SH-SY5Y (cell line): ENCODE data around the gene HSPB7.

Experiments used
- GATA2 ChIP-seq: IDR thresholded peaks from 2 replicates; pipeline ENCODE4 v1.6.1; 2011; ENCODE audit warnings: mild to moderate bottlenecking, low read depth, low read length
- GATA3 ChIP-seq: IDR thresholded peaks from 2 replicates; pipeline ENCODE4 v1.6.1; 2011; ENCODE audit warnings: low read depth, mild to moderate bottlenecking, low read length, moderate library complexity

The HSPB7 gene

GRCh38 chr1:16050328-16050727 is 32.5 kb upstream of the HSPB7 start:
- no peak for TF ChIP-seq GATA2
- TF ChIP-seq GATA3: no peak

DNA sequence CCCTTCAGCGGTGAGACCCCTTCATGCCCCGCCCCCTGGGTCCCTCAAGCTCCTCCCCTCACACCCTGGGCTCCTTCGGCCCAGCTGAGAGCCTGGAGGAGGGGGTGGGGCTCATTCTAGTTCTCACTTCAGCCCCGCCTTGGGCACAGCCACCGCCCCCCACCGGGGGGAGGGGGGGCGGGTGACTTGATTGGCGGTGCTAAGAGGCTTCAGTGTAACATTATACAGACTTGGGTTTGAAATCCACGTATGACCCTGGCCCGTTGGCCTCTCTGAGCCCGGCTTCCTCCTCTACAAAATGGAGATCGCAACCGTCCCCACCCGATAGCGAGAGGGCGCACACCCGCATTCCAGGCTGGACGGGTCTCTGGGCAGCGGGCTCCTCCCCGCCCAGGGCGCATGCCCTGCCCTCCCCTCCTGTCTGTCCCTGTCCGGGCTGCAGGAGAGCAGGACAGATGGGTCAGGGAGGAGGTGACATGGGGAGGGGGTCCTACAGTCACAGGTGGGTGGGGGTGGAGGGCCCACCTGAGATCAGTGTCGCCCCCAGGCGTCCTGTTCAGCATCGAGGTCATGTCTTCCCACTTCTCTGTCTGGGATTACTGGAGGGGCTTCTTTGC is 30.8 kb upstream of the HSPB7 start:
- TF ChIP-seq GATA3 (no peak), GATA2 (no peak)

DNA sequence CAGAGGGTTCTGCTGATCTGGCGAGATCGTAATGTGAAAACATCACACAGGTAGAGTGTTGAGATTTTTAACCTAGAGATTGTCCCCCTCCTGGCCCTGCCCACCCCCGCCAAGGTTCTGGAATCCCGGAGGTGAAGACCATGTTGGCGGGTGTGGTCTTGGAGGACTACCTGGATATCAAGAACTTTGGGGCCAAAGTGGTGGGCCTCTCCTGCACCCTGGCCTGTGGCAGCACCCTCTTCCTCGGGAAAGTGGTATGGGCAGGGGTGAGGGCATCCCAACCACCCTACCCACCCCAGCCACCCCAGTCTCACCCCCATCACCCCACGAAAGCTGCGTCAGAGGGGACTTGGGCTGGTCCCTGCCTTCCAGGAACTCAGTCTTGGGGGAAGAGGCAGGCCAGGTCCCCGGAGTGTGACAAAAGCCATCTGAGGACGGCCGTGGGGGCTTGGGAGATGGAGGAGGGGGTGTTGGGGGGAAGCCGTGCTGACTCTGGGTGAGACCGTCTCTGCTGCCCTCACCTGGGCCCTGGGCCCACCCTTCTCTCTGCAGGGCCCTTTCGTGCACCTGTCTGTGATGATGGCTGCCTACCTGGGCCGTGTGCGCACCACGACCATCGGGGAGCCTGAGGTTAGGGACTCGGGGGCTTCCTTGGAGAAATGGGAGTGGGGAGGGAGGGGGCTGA is 30.1 kb upstream of the HSPB7 start:
- TF ChIP-seq GATA3 (no peak), GATA2 (no peak)

DNA sequence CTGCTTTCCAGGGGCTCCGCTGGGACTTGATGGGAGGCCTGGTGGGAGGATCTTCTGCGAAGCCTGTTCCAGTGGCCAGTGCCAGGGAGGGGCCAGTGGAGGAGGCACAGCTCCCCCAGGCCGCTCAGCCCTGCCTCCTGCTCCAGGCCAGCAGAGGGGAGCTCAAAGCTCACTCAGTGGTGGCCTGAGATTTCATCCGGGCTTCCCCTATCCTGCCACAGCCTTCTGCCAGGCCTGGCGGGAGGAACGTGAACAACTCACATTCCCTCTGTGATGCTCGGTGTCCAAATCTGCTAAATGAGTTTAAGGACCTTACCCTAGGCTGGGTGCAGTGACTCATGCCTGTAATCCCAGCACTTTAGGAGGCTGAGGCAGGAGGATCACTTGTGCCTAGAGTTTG is 29.0 kb upstream of the HSPB7 start:
- no peak for TF ChIP-seq GATA3
- TF ChIP-seq GATA2: no peak

DNA sequence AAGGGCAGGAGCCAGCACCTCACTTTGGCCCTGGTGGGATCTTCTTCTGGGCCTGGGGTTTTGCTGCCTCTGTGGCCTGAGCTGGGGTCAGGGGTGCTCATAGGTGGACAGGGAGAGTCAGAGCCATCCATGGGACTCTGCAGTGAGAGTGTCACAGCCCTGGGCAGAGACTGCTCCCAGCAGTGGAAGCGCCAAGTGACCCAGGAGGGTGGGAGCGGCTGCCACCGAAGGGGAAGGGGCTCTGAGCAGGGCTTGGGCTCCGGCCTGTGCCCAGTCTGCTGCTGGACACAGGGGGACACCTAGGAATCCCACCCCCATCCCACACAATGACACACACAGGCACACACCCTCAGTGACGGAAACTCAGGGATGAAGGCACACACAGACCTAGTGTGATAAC is 26.1 kb upstream of the HSPB7 start:
- TF ChIP-seq GATA3 (no peak), GATA2 (no peak)

DNA sequence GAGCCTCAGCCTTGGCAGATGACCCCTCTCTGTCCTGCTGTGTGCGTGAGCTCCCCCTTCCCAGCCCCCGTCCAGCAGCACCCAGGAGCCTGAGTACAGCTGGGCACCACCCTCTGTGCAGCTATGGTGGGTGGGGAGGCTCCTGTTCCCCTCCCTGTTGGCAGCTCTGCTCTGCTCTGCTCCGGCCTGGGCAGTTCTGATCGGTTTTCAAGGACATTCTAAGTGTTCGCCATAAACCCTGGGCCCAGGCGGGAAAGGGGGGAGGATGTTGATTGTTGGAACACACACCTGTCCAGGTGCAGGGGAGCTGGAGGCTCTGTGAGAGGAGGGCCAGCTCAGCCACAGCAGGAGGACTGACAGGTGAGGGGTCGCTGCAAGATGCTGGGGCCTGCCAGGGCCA is 25.7 kb upstream of the HSPB7 start, which contains the start of gene CLCNKB:
Gene CLCNKB (plus strand): TSS at position 262 of the 400 bp plus-strand sequence. CDS start 711 bp downstream, outside the sequence.
- TF ChIP-seq GATA2 (no peak), GATA3 (no peak)

DNA sequence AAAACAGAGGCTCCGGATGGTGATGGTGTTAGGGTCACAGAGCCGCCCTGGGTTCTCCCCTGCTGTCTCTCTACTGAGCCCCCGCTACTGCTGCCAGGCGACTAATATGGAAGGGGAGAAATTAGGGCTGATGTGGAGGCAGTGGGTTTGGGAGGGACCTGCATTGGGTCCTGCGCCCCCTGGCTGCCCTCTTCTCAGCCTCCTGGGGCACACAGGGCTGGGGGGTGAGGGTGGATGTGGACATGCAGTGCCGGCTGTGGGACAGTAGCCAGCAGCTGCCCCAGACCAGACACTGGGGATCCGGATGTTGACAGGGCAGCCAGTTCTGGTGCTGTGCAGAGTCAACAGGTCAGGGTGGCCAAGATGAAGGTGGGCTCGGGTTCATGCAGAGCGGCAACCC is 24.3 kb upstream of the HSPB7 start:
- TF ChIP-seq GATA3 (no peak), GATA2 (no peak)

- no peak for TF ChIP-seq GATA2
- TF ChIP-seq GATA3: no peak
These were observed 23.4 kb upstream of the HSPB7 start for GRCh38 chr1:16041200-16041599.

DNA sequence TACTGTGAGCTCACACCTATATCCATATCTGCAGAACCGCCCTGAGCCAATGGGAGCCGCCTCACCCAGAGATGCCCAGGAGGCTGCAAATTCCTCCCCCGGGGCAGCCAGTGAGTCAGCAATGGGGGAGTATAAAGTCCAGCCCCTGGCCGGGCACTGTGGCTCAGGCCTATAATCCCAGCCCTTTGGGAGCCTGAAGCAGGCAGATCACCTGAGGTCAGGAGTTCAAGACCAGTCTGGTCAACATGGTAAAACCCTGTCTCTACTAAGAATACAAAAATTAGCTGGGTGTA is 20.7 kb upstream of the HSPB7 start:
- TF ChIP-seq GATA2 (no peak), GATA3 (no peak)

DNA sequence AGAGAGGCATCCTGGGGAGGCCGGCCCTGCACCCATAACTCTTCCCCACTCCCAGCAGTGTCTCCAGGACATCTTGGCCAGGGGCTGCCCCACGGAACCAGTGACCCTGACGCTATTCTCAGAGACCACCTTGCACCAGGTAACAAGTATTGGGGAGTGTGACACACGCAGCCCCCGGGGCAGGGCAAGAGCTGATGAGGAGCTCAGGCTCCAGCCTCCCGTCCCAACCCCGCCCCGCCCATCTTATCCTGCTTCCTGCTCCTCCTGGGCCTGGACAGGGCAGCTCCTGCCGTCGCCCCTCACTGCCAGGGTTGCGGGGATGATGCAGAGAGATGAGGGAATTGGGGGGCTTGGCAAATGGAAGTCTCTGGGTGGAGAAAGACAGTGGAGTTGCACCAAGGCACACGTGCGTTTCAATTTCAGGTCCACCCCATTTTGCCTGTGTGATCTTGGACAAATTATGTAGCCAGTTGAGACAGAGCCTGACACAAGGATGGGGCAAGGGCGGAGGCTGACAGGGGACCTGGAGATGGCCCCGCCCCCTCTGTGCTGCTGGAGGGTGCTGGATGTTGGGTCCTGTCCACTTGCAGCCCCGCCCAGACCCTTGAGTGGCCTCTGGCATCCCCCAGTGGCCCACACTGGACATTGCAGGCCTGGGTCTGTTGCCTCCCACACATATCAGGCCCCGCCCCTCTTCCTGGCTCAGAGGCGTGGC is 14.7 kb upstream of the HSPB7 start:
- no peak for TF ChIP-seq GATA3
- no peak for TF ChIP-seq GATA2

DNA sequence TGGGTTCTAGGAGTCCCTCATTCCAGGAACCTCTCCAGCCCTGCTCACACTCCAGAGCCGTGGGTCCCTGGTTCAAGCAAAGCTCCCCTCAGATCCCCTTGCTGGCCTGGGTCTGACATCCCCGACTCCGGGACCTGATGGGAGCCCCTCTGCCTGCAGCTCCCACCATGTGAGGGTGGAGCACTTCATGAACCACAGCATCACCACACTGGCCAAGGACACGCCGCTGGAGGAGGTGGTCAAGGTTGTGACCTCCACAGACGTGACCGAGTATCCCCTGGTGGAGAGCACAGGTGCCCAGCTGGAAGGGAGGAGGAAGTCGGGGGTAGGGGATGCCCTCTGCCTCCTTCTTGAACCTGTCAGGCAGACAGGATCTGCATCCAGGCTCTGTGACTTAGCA is 13.7 kb upstream of the HSPB7 start:
- no peak for TF ChIP-seq GATA3
- TF ChIP-seq GATA2: no peak

DNA sequence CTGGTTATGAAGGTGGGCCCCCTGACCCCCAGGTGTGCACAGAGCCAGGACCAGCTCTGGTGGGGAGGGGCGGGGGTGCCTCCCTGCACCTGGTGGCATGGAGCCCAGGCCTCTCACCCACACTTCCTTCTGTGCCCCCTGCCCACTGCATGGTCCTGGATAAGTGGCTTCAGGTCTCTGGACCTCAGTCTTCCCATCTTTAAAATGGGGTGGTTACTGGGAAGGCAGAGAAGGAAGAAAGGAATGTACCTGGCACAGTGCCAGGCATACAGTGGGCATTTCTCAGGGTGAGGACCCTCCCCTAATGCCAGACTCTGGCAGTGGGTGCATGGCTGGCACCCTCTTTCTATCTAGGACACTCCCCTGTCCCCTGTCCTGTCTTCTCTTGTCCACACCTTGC is 11.4 kb upstream of the HSPB7 start:
- TF ChIP-seq GATA3 (no peak), GATA2 (no peak)

GRCh38 chr1:16028237-16029002 is 10.6 kb upstream of the HSPB7 start:
- TF ChIP-seq GATA3 (no peak), GATA2 (no peak)

GRCh38 chr1:16026723-16027484 is 9.1 kb upstream of the HSPB7 start:
- no peak for TF ChIP-seq GATA2
- no peak for TF ChIP-seq GATA3
